Right lobe of liver (tissue), 6 donors: ENCODE measurements around the gene MRPS17. TPM values are rescaled to one million over a fixed set of nuclear protein-coding genes. Genes with fewer than 3 reads are reported as not detected.

ENCODE experiments used
- ATAC-seq, 4 donors: fragments of 200-7000 bp; cut with Tn5 transposase; one replicate each; pipeline ENCODE4 v1.9.1; 2020; ENCODE audit warnings: mild to moderate bottlenecking in 4 of 4, moderate library complexity in 4 of 4
- DNase-seq, 3 donors: peaks; one replicate each; pipeline ENCODE4 v3.0.0-alpha.2; 2020
- H3K27ac ChIP-seq, 3 donors: fragments of 200-600 bp; one replicate each; pipeline ENCODE4 v1.8.0; 2022
- H3K27me3 ChIP-seq, 2 donors: fragments of 200-600 bp; one replicate each; pipeline ENCODE4 v1.8.0; 2022
- H3K36me3 ChIP-seq, 4 donors: fragments of 200-600 bp; sonication (generic) in 1 of 4; one replicate each; pipeline versions ENCODE4 v1.5.1 to v1.8.0; 2017 to 2022; ENCODE audit warnings: control low read depth in 1 of 4
- H3K4me1 ChIP-seq, 4 donors: fragments of 200-600 bp; sonication (generic) in 1 of 4; one replicate each; pipeline versions ENCODE4 v1.5.1 to v1.8.0; 2017 to 2022; ENCODE audit warnings: control low read depth in 1 of 4
- H3K4me3 ChIP-seq, 3 donors: fragments of 200-600 bp; one replicate each; pipeline ENCODE4 v1.8.0; 2022
- H3K9me3 ChIP-seq, 4 donors: fragments of 200-600 bp; sonication (generic) in 1 of 4; one replicate each; pipeline versions ENCODE4 v1.5.1 to v1.8.0; 2017 to 2022; ENCODE audit warnings: control low read depth in 1 of 4
- CTCF ChIP-seq, 4 donors: fragments of 200-600 bp in 3 of 4; fragments of 450-650 bp in 1 of 4; IDR thresholded peaks; one replicate each; pipeline versions ENCODE4 v1.5.1 to v1.8.0; 2016 to 2022; ENCODE audit warnings: antibody characterized with exemption in 4 of 4, mild to moderate bottlenecking in 2 of 4
- POLR2A ChIP-seq: fragments of 450-650 bp; IDR thresholded peaks from one replicate; pipeline ENCODE4 v1.6.1; 2017; ENCODE audit warnings: antibody characterized with exemption, mild to moderate bottlenecking
- WGBS: methylation state at CpG from one replicate; pipeline ENCODE4 v1.1.6; 2018; ENCODE audit warnings: low coverage, low lambda C conversion rate; ENCODE audit not compliant: insufficient coverage; ENCODE audit errors: missing lambda C conversion rate; 5-methylcytosine and 5-hydroxymethylcytosine counted together
- intact Hi-C, 2 donors: fragments of 100-400 bp; cut with DNase I; formaldehyde crosslinking; loops; one replicate each; pipeline versions ENCODE4 v1.11.2 to v1.14.1; 2022
- long read RNA-seq: library from polyadenylated mRNA; unstranded; transcript quantifications from one replicate; pipeline ENCODE4 v2.0.0, GENCODE V29; 2019
- total RNA-seq, 6 experiments: library from RNA; depleted of rRNA in 2 of 6; stranded (reverse); fragments of >200 nt in 2 of 6; fragmentation: NEBNext Ultra II Directional in 3 of 6; extraction: Animal tissue kit (Norgen Biotek cat#: 25700) in 3 of 6; gene quantifications; one replicate each; pipeline versions ENCODE4 v1.1.0 to v1.2.4, GENCODE V29; 2016 to 2023
- donor health status: DM: no; HTN: yes; CAD: no.
- donor health status: DM: no; HTN: no; CAD: no.
- donor health status: DM: no; HTN: no; CAD: no.
- donor health status: DM: no; HTN: yes; CAD: no.
- donor health status: DM: no; HTN: yes; CAD: no.

Gene MRPS17
- 10 to 100 TPM in 2 of 6 experiments, 1 to 10 TPM in 4; 8.1 to 21.7 (median 9.8) TPM for total RNA-seq
- long read RNA-seq, transcript MRPS17-201 (3 exons, 1,845 nt), result major isoform, 14 of 19 reads
- long read RNA-seq, partial matches to known transcripts, result 3 of 19 reads
- long read RNA-seq, other reads (novel, unspliced or antisense), result 2 of 19 reads

DNA sequence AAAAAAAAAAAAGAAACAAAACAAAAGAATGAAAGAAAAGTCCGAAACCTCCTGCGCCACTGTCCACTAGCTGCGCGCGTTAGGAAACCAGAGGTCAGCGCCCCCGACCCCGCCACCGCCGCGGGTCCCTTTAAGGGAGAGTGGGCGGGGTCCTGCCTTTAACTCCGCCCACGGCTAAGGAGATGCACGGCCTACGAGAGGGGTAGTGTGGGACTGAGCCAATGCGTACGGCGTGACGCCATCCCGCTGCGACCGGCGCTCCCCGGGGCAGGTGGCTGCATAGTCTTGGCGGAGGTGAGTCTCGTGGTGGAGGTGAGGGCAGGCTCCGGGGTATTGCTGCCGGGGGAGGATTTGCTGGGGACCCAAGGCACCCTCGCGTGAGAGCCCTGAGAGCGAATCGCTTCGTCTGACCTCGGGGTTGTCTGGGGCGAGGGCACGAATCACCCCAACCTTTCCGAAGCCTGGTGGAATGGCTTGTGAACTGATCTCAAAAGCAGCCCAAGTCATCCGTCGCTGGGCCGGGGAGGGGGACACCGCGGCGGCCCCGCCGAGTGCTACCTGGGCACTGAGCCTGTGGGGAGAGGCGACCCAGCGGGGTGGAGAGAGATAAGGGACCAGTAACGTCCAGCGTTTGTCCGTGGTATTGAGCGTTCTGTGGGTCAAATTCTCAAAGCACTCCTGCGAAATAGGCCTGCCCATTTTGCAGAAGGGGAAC is at the start of gene MRPS17:
Gene MRPS17 (plus strand): TSS at position 241 of the 715 bp plus-strand sequence. CDS start 1,319 bp downstream, outside the sequence.
- Histone ChIP-seq H3K4me1 (peaks cover 0 to 29% (median 0%) of the 10 kb centered on the region in 4 donors), H3K9me3 (no peaks in the 10 kb centered on the region), H3K4me3 (peak within 1 kb of the TSS; percentile 75 to 94 (median 85)), H3K27me3 (no peaks in the 10 kb centered on the region), H3K27ac (peak within 1 kb of the TSS; percentile 39 to 75 (median 51)), H3K36me3 (no peaks in the 10 kb centered on the region)
- intact Hi-C loops, result no loop called here
- TF ChIP-seq CTCF (IDR thresholded peaks at IDR 0.05), result no peak
- peak; percentile 74 for TF ChIP-seq POLR2A
- under 1% methylated on average over 28 of the region's 53 CpGs for WGBS
- DNase-seq (peak; percentile 92 to 95 (median 94)), ATAC-seq (peak; percentile 95 to 100 (median 99))

DNA sequence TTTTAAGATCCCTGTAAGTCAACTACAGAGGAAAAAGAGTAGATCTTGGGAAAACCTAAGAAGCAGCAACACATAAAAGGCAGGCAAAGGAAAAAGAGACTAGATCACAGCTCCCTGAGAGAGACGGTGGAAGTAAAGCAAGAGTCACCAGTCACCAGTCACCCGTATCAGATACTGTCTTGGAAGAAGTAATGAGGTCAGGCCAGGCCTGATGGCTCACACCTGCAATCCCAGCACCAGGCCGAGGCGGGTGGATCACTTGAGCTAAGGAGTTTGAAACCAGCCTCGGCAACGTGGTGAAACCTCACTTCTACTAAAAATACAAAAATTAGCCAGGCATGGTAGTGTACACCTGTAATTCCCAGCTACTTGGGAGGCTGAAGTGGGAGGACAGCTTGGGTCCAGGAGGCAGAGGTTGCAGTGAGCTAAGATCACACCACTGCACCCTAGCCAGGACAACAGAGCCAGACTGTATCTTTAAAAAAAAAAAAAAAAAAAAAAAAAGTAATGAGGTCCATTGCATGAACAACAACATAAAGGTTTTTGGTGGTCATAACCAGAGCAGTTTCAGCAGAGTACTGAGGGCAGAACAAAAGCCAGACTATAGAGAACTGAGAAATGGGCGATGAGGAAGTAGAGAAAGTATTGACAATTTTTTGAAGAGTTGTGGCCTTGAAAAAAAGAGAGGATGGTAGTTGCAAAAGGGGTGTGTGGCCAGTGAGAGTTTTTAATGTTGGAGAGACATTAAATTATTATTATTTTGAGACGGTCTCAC is 47.5 kb upstream of the MRPS17 start:
- intact Hi-C loops, result no loop called here
- no peaks in the 10 kb centered on the region for H3K27me3 ChIP-seq
- no peak overlapping the region for H3K4me3 ChIP-seq
- H3K27ac ChIP-seq, result no peak overlapping the region
- no peak for DNase-seq
- H3K4me1 ChIP-seq, result no peaks in the 10 kb centered on the region
- H3K9me3 ChIP-seq, result no peaks in the 10 kb centered on the region
- peaks cover 0 to 3% (median 0%) of the 10 kb centered on the region in 4 donors for H3K36me3 ChIP-seq
- ATAC-seq, result no peak
- WGBS, result 68% methylated on average over 5 of the region's 8 CpGs
- no peak for TF ChIP-seq CTCF (IDR thresholded peaks at IDR 0.05)
- no peak for TF ChIP-seq POLR2A

- TF ChIP-seq CTCF (IDR thresholded peaks at IDR 0.05) (no peak), POLR2A (no peak)
- no peak for ATAC-seq
- Histone ChIP-seq H3K9me3 (no peaks in the 10 kb centered on the region), H3K4me3 (no peak overlapping the region), H3K27ac (no peak overlapping the region), H3K36me3 (peaks cover 0 to 4% (median 0%) of the 10 kb centered on the region in 4 donors), H3K27me3 (no peaks in the 10 kb centered on the region), H3K4me1 (no peaks in the 10 kb centered on the region)
- intact Hi-C loops, result no loop called here
- no peak for DNase-seq
- WGBS, result 60% methylated on average over 3 of the region's 3 CpGs
These were observed 38.9 kb upstream of the MRPS17 start for GRCh38 chr7:55912748-55913158.

DNA sequence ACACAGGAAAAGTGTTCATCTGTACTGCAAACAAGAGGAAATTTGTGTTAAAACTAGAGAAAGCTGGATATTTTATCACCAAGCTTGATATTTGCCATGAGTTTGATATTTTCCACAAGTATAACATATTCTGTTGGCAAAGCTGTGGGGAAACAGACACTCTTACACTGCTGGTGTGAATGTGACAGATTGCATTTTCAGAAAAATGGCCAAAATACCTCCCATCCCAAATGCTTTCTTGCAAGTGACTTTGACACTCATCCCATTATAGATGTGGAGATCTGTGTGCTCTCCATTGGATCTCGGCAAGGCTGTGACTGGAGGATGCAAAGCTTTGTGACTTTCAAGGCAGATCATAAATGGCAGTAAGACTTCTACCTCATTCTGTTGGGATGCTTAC is 33.9 kb upstream of the MRPS17 start:
- no CpG with 5 or more reads among the region's 1 CpG for WGBS
- H3K4me1 ChIP-seq, result no peaks in the 10 kb centered on the region
- H3K36me3 ChIP-seq, result peaks cover 0 to under 1% (median 0%) of the 10 kb centered on the region in 4 donors
- DNase-seq (no peak), ATAC-seq (no peak)
- H3K4me3 ChIP-seq, result no peak overlapping the region
- intact Hi-C loops, result no loop called here
- H3K27me3 ChIP-seq, result no peaks in the 10 kb centered on the region
- TF ChIP-seq CTCF (IDR thresholded peaks at IDR 0.05) (no peak), POLR2A (no peak)
- no peaks in the 10 kb centered on the region for H3K9me3 ChIP-seq
- no peak overlapping the region for H3K27ac ChIP-seq
